ENCODE results near the gene PDE8B. TPM values are rescaled to one million over a fixed set of nuclear protein-coding genes. Genes with fewer than 3 reads are reported as not detected.

The PDE8B gene
- total RNA-seq, 1 experiment from 2014 or later, result 0.86 TPM

DNA sequence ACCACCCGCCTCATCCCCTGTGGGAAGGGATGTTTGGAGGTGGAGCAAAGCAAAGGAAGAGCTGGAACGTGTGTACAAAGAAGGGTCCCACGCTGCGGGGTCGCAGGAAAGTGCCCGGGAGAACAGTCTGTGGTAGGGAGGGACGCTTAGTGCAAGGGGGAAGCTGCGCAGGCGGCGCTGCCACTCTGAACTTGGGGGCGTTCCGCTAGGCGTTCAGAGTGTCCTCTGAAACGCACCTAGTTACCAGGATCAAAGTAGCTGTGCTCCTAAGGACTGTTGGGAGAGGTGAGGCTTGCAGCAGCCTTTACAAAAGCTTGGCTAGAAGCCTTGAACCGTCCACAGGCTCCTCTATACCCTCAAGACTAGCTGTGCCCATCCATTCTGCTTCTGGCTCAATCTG, 29.3 kb upstream of the PDE8B start:
- no peak overlapping the region for H3K4me3 ChIP-seq (ENCODE audit: low read depth, low read length)
- Mint-ChIP-seq H3K9me3 (ENCODE audit: unreplicated experiment) (no peaks in the 10 kb centered on the region), H3K4me1 (ENCODE audit: low read depth, unreplicated experiment) (no peaks in the 10 kb centered on the region), H3K4me3 (ENCODE audit: unreplicated experiment) (peak overlapping the region; percentile 71), H3K27me3 (ENCODE audit: insufficient read depth, unreplicated experiment) (no peaks in the 10 kb centered on the region), H3K27ac (ENCODE audit: unreplicated experiment) (no peak overlapping the region), H3K36me3 (ENCODE audit: insufficient read depth, unreplicated experiment) (no peaks in the 10 kb centered on the region)
- CTCF ChIA-PET, result interaction anchor here (0.7 kb wide), 1 partner anchor 1178 kb away, joined by 4 read pairs; no protein-coding TSS in a partner anchor
- no peaks in the 10 kb centered on the region for H3K4me1 ChIP-seq
- H3K9me3 ChIP-seq, result no peaks in the 10 kb centered on the region
- POLR2A ChIA-PET, result interaction anchor here (0.5 kb wide), 1 partner anchor 24 kb away, joined by 3 read pairs; no protein-coding TSS in a partner anchor
- no peaks in the 10 kb centered on the region for H3K36me3 ChIP-seq (ENCODE audit: control insufficient read depth, insufficient read depth, low read length)
- DNase-seq, result no peak
- no peaks in the 10 kb centered on the region for H3K27me3 ChIP-seq (replicated peaks; ENCODE audit: control insufficient read depth, insufficient read depth, low read length)
- TF ChIP-seq, protein P1, sequence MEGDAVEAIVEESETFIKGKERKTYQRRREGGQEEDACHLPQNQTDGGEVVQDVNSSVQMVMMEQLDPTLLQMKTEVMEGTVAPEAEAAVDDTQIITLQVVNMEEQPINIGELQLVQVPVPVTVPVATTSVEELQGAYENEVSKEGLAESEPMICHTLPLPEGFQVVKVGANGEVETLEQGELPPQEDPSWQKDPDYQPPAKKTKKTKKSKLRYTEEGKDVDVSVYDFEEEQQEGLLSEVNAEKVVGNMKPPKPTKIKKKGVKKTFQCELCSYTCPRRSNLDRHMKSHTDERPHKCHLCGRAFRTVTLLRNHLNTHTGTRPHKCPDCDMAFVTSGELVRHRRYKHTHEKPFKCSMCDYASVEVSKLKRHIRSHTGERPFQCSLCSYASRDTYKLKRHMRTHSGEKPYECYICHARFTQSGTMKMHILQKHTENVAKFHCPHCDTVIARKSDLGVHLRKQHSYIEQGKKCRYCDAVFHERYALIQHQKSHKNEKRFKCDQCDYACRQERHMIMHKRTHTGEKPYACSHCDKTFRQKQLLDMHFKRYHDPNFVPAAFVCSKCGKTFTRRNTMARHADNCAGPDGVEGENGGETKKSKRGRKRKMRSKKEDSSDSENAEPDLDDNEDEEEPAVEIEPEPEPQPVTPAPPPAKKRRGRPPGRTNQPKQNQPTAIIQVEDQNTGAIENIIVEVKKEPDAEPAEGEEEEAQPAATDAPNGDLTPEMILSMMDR (IDR thresholded peaks at IDR 0.05; ENCODE audit: insufficient read depth in 1 of 2, low read depth in 1 of 2, low read length in 1 of 2, severe bottlenecking in 1 of 2, unreplicated experiment in 1 of 2), result no peak
- BruUV-seq (replicated peaks), result no TSS peak
- intact Hi-C loops (cut with micrococcal nuclease; ENCODE audit: unreplicated experiment), result no loop called here

DNA sequence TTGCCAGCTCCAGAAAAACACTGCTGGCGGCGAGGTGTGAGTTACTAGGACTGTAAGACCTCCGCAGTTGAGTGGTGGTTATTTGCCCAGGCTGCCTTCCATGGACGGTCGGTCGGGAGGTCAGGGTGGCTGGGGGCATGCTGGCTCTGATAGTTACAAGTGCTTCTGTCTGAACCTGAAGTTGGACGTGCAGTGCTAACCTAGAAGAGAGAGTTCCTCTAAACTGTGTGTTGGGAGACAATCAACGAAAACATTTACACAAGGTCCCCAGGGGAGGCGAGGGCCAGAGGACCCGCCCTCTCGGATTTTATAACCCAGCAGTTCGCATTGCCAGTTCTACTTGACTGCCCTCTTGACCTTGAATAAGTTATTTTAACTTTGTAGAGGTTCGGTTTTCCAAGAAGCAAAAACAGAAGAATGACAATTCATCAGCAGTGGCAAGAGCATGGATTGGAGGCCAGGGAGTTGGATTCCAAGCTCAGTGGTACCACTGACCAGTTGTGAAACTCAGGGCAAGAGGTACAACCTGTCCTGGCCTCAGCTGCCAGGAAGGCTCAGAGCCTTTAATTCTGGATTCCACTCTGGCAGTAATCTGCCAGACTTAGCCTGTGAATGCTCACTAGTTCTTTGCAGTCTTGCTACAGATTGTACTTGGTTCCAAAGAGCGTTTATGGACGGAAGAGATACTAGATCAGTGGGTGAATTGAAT, 28.7 kb upstream of the PDE8B start:
- ChIA-PET CTCF (interaction anchor here (0.6 to 0.7 kb wide), 2 partner anchors 11 to 1177 kb away, joined by 3 to 4 read pairs; no protein-coding TSS in a partner anchor), POLR2A (no interaction called here)
- no TSS peak for BruUV-seq (replicated peaks)
- H3K4me1 Mint-ChIP-seq (ENCODE audit: low read depth, unreplicated experiment), result no peaks in the 10 kb centered on the region
- no peak for DNase-seq
- no peak overlapping the region for H3K4me3 Mint-ChIP-seq (ENCODE audit: unreplicated experiment)
- no peaks in the 10 kb centered on the region for H3K4me1 ChIP-seq
- intact Hi-C loops (cut with micrococcal nuclease; ENCODE audit: unreplicated experiment), result no loop called here
- H3K27ac Mint-ChIP-seq (ENCODE audit: unreplicated experiment), result no peak overlapping the region
- H3K36me3 Mint-ChIP-seq (ENCODE audit: insufficient read depth, unreplicated experiment), result no peaks in the 10 kb centered on the region
- no peak overlapping the region for H3K4me3 ChIP-seq (ENCODE audit: low read depth, low read length)
- H3K27me3 ChIP-seq (replicated peaks; ENCODE audit: control insufficient read depth, insufficient read depth, low read length), result no peaks in the 10 kb centered on the region
- no peaks in the 10 kb centered on the region for H3K9me3 Mint-ChIP-seq (ENCODE audit: unreplicated experiment)
- H3K27me3 Mint-ChIP-seq (ENCODE audit: insufficient read depth, unreplicated experiment), result no peaks in the 10 kb centered on the region
- TF ChIP-seq, protein P1 (IDR thresholded peaks at IDR 0.05; ENCODE audit: insufficient read depth in 1 of 2, low read depth in 1 of 2, low read length in 1 of 2, severe bottlenecking in 1 of 2, unreplicated experiment in 1 of 2), result no peak
- no peaks in the 10 kb centered on the region for H3K9me3 ChIP-seq
- H3K36me3 ChIP-seq (ENCODE audit: control insufficient read depth, insufficient read depth, low read length), result no peaks in the 10 kb centered on the region

DNA sequence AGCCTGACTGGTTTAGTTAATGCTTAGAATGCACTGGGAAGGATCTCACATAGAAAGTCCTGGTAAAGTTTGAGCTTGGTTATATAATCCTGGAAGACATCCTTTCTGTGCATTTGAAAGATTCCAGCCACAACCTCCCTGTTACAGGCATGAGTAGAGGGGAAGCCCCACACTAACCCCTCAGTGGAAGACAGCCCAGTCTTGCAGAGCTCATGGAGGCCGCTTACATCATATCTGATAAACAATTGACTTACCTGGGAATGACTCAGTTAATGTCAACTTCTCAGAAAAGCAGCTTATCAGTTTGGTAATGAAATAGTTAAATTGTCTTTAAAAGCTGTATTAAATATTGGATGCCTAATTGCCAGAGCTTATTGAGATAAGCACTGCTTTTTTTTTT, 28.1 kb upstream of the PDE8B start:
- CTCF ChIA-PET, result no interaction called here
- intact Hi-C loops (cut with micrococcal nuclease; ENCODE audit: unreplicated experiment), result no loop called here
- no peaks in the 10 kb centered on the region for H3K36me3 Mint-ChIP-seq (ENCODE audit: insufficient read depth, unreplicated experiment)
- H3K27me3 Mint-ChIP-seq (ENCODE audit: insufficient read depth, unreplicated experiment), result no peaks in the 10 kb centered on the region
- H3K27me3 ChIP-seq (replicated peaks; ENCODE audit: control insufficient read depth, insufficient read depth, low read length), result no peaks in the 10 kb centered on the region
- H3K4me1 Mint-ChIP-seq (ENCODE audit: low read depth, unreplicated experiment), result no peaks in the 10 kb centered on the region
- DNase-seq, result no peak
- no peaks in the 10 kb centered on the region for H3K9me3 ChIP-seq
- BruUV-seq (replicated peaks), result no TSS peak
- H3K36me3 ChIP-seq (ENCODE audit: control insufficient read depth, insufficient read depth, low read length), result no peaks in the 10 kb centered on the region
- POLR2A ChIA-PET, result no interaction called here
- TF ChIP-seq, protein P1 (IDR thresholded peaks at IDR 0.05; ENCODE audit: insufficient read depth in 1 of 2, low read depth in 1 of 2, low read length in 1 of 2, severe bottlenecking in 1 of 2, unreplicated experiment in 1 of 2), result no peak
- no peak overlapping the region for H3K27ac Mint-ChIP-seq (ENCODE audit: unreplicated experiment)
- no peaks in the 10 kb centered on the region for H3K4me1 ChIP-seq
- H3K4me3 ChIP-seq (ENCODE audit: low read depth, low read length), result no peak overlapping the region
- H3K9me3 Mint-ChIP-seq (ENCODE audit: unreplicated experiment), result no peaks in the 10 kb centered on the region
- no peak overlapping the region for H3K4me3 Mint-ChIP-seq (ENCODE audit: unreplicated experiment)

All from Caco-2 (cell line).